ENCODE data around the gene FIG4.
"Not testable (repeated sequence)": the region's sequence is repeated elsewhere in the genome, so short reads cannot be mapped to it uniquely, and the experiment has no call there.

Gene FIG4

DNA sequence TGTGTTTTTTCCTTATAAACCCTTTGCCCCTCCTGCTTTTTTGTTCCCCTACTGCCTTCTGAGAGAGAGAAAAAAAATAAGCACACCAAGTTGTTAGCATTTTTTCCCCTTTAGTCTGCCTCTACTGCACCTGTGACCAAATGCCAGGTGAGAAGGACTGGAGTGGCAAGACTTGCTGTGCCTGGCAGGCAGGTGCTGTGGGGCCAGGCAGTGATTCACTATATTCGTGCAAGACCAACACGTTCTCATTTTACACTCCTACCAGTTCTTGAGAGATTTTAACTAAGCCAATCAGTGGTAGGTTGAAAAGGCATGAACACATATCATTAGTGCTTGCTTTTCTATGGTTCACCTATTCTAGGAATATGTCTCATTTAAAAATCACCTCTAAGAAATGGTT, 109.7 kb downstream of the FIG4 start:
- no peak for DNase-seq

DNA sequence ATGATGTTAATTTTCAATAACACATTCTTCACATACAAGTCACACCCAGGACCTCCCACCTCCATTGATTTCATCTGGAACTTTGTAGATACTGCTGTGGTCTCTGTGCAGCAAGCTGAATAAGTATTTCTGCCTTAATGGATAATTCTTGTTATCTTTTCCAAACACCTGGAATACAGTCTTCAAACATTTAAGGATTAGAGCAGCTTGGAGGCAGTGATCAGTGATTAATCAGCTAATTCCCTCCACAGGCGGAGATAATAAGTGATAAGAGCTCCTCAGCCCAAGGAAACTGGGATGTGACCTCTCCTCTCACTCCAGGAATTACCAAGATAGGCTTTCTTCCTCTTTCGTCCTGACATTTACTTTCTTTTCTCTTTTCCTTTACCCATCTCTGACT, 110.7 kb downstream of the FIG4 start:
- DNase-seq, result no peak

DNA sequence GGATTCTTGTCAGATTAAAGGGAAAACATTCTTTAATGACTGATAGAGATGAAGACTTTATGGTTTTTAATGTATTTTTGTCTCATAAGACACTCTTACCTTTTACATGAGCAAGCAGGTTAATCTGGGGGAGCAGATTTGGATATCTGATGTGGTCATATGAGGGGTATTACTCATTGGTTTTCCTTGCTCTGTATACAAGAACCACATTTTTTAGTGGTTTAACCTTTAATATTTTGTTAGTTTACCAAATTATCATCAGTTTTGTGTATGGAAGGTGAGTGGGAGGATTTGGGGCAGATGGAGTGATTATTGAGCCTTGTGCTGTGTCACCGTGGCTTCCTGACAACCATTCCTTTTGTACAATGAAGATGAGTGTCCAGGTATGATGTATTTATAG, 112.9 kb downstream of the FIG4 start:
- DNase-seq, result no peak

DNA sequence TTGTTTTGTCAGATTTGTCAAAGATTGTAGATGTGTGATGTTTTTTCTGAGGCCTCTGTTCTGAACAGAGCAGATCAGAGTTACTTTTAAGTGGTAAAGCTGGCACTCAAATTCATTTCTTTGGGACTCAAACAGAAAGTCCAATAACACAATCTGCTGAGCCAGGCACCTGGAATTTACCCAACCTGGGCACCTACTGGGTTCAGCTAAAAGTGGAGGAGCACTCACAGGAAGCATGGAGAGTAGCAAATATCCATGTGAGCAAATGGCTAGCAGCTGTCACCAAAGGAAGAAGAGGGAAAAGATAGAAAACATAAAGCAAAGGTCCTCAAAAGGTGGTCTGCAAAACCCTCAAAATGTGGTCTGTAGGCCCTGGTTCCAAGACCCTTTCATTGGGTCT, 116.8 kb downstream of the FIG4 start:
- no peak for DNase-seq

DNA sequence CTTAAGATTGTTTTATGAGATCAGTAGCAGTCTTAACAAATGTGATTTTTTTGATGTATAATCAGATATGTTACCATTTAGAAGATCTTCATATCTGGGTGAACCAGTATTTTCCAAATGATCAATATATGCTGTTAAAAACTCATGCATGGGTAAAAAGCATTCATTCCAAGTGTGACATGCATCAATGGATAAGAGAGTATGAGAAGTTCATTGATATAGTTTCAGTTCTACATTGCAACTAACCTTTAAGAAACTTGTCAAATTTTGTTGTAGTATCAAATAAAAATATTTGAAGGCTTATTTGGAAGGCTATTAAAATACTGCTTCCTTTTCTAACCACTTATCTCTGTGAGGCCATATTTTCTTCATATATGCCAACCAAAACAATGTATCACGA, 117.7 kb downstream of the FIG4 start:
- no peak for DNase-seq

DNA sequence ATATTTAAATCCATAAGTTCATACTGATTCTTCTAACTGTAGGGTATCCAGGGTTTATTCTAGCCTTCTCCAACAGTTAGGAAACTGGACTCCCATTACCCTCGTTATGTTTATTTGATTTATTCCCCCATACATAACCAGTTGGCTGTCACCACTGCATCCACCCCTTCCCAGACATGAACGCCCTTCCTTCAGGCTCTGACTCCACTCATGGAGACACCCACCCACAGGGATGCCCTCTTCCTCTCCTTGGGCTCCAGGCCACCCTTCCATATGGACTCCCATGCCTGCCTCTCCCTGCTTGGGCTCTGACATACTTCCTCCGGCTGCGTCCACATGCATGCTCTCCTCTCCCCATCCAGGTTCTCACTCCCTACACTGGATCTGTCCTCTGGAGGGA, 124.0 kb downstream of the FIG4 start:
- DNase-seq, result no peak

DNA sequence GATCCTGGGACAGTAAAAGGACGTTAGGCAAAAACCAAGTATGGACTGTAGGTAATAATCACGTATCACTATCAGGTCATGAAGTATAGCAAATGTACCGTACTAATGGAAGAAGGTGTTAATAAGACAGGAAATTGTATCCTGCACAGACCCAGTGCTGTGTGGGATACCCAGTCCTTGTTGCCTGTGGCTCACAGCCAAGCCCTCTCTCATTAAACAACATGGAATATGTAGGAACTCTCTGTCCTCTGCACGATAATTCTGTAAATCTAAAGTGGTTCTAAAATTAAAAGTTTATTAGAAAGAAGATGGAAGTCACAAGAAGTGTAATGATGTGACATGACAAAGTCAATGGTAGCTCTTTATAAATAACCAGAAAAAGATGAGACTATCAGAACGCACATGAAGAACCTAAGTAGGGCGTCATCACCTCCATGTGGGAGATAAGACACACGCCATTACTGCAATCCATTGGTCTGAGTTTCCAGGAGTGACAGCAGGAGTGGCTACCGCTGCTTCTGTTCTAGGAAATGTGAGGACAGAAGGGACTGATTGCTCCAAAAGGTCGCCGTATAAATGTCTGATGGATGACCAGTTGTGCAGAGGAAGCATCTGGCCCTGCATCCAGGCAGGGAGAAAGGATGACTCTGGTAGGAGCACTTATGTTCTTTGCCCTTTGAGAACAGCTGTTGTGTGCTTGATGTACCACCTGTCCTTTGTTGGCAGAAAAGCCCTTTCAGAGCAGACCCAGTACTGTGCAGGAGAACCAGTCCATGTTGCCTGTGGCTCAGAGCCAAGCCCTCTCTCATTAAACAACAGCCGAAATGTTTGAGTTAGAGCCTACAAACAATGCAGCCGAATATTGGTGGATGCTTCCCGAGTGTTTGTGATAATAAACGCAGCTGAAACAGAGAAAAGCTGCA, 125.6 kb downstream of the FIG4 start:
- no peak for DNase-seq

DNA sequence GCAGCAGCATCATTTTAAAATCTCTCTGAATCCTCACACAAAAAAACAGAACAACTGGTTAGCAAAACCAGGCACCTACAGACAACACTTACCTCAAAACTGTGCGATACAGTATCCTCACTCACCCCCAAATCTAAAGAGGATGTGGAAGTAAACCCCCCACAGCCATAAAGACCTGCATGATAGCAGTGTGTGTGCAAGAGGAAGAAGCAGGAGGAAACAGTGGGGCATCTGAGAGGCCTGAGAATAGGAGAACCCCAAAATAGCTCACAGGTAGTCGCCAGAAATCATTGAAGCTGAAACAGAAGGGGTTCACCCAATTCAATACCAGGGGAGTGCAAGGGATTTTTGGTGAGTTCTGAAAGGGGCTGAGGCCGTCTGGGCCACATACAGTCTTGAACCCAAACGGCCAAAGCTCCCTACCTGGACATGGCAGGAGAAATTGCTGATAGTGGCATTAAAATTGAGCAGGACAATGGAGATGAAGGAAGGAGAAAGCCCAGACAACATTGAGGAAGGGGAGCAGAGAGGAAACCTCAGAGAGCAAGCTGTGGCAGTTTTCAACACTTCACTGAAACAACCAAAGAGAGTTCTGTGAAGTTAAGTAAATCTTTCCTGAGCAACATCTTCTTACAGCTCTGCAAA, 129.7 kb downstream of the FIG4 start:
- no peak for DNase-seq

DNA sequence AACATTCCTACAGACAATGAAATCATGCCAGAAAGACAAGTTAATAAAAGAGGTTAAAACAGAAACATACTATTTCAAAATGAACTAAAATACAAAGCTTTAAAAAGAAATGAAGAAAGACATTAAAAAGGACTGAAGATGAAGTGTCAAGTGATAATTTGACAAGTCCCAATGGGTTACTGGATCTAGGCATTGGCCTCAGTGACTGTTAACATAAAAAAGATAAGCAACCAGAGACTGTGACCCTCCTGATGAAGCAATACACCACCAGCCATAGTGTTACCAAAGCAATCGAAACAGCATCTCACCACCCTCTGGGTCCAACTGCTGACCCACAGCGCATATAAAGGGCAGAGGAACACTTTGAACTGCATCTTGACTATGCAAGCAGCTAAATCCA, 130.3 kb downstream of the FIG4 start:
- DNase-seq, result no peak

DNA sequence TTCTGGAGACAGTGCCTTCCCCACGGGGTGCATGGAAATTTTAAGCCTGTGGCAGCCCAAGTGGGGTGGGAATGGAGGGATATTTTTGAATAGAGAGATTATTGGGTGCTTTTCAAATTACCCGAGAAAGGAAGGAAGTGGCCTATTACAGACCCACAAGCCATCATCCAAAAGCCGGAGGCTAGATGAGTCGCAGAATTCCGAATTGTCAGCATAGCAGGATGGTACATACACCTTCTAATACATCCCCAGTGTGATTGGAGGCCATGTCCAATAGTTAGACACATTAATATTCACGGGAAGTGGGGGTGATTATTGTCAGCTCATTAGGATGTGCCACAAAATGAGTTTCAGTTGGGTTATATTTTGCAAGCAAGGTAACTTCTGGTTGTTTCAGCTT, 133.0 kb downstream of the FIG4 start:
- no peak for DNase-seq

DNA sequence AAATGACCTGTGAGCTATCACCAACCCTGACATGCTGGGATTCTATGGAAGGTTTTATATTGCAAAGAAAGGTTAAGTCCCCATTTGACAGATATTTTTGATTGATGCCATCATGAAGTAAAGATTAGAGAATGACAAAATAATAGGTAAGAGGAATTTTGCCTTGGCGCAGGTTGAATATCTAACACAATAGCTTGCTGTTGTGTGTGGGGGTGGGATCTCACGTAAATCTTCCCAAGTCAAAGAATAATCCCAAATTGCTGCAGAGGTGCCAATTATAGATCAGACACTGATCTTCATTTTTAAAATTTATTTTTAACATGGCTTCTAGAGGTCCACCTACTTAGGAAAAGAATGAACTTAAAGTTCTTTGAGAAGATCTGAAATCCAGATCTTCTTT, 135.5 kb downstream of the FIG4 start:
- no peak for DNase-seq

DNA sequence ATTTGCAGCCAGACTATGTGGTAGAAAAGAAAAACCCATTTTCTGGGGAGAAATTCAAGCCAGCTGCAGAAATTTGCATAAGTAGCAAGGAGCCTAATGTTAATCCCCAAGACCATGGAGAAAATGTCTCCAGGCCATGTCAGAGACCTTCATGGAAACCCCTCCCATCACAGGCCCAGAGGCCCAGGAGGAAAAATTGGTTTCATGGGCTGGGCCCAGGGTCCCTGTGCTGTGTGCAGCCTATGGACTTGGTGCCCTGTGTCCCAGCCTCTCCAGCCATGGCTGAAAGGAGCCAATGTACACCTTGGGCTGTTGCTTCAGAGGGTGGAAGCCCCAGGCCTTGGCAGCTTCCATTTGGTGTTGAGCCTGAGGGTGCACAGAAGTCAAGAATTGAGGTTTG, 140.3 kb downstream of the FIG4 start:
- not testable (repeated sequence) for DNase-seq

DNA sequence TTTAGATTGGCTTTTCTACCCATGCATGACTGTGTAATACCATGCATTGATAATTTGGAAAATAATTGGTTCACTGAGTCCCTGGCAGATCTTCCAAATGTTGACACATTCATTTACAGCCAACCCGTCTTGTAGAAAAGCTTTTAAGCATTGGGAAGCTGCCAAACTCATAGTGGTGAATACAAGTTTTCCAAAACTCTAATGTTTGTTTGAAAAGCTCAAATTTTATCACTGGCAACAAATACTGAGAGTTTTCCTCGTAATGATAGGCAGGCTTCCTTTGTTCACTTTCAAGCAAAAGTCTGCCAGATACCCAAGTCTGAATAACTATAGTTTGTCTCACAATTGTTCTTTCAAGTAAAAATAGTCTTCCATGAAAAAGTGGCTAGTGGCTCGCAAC, 143.0 kb downstream of the FIG4 start:
- no peak for DNase-seq

DNA sequence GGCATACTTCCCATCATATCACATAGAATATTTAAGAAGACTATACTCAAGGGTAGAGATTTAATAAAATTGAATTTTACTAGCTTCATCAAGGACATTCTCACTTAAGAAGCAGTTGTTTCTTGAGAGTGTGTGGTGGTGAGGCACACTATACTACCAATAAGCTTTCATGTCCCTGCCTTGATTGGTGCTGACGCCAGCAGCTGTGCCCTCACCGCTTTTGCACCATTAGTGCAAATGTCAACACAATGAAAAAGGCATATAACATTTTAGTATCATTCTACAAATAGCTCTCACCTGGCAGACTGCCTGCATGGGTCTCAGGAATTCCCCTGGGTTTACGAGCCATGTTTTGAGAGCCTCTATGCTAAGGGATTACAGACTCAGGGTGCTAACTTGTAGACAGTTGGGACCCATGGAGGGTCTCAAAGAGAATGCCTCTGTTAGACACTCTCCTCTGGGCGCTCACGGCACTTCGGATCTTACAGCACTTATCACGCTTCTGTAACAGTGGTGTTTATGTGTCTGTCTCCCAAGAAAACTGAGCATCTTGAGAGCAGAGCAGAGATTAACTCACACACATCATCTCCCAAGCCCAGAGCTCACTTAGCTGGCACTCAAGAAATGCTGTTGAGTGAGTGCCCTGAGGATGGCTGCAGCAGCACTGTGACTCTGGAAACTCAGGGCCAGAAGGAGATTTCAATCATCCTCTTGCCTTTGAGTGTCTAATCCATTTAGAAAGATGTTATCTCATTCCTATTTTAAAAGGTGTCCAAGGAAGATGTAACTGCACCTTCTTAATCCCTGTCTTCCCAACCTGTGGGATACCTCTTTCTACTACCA, 143.7 kb downstream of the FIG4 start:
- DNase-seq, result no peak

DNA sequence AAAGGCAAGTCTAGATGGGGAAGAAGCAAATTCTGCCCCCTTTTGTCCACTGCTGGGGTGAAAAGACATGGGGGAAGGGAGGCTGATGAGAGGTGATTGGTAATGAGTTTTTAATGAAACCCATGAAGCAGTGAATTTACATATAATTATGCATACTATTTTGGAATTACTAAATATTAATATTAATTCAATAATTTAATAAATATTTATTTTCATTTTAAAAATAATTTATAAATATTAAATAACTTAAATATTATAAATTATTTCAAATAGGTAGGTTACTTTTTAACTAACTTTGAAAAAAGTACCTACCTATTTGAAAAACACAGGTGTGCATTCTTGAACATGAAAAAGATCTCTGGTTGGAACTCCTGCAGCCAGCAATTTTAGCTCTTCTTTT, 148.9 kb downstream of the FIG4 start:
- no peak for DNase-seq

DNA sequence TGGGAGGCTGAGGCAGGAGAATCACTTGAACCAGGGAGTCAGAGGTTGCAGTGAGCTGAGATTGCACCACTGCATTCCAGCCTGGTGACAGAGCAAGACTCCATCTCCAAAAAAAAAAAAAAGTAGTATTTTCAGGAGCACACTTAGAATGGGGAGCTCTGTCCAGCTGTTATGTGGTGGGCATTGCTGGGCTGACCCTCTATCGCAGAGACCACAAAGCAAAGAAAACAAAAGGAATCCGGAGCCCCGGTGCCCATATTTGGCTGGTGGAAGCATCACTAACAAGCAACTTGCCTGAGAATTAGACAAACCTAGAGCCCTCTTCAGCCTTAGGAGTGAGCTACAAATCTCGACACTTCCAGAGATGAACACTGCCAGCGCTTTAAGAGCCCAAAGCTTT, 149.7 kb downstream of the FIG4 start:
- DNase-seq, result no peak

DNA sequence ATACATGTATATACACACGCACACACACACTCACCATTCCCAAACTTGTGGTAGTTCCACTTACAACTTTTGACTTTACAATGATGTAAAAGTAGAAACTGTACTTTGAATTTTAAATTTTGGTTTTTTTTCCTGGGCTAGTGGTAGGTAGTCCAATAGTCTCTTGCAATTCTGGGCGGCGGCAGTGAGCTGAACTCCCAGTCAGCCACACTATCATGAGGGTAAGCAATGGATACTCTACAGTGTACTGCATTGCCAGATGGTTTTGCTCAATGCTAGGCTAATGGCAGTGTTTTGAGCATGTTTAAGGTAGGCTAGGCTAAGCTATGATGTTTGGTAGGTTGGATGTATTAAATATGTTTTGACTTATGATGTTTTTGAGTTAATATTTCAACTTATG, 150.8 kb downstream of the FIG4 start:
- no peak for DNase-seq

DNA sequence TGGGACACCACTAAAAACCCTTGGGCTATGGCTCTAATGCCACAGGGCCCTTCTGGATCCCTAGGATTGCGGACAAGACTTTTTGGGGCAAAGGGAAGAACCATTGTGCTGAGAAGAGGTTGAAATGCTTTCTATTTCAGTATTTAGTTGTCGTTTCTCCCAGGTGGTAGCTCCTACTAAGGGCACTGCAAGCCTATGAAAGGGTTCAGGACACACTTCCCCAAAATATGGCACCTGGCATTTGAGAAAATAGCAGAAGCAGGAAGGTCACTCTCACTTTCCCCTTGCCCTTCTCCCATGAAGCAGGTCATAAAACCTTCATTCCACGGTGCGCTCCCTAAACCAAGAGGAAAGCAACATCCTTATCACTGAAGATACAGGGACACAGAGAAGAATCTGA, 161.6 kb downstream of the FIG4 start:
- no peak for DNase-seq

DNA sequence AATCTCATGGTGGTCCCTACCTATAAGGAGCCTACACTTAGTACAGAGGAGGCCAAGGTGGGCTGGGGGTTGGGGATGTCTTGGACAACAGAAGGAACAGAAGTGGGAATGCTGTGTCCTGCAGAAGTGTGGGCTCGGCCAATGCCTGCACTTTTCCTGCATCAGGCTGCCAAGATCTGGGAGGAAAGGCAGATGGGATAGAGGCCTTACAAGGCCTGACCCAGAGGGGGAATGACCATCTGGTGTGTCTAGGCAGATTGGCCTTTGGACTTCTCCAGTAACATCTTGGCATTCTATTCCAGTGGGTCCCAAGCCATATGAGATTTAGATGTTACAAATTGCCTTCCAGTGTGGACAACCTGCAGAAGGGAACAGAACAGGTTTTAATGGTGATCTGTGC, 162.3 kb downstream of the FIG4 start:
- DNase-seq, result no peak

DNA sequence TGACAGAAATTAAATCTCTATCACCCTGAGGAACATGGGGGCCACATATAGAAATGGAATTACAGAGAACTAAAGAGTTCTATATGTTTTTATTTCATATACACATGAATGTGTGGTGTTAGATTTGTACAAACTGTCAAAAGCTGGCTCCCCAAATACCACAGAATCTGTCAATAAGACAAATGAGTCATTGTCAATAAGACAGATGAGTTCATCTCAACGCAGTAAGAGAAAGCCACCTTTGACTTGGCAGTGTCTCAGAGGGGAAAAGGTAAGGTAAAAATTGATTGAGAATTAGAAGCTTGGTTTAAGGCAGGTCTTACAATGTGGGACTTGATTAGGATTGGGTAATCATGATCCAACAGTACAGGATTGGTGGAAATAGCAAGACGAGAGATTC, 162.9 kb downstream of the FIG4 start:
- DNase-seq, result no peak

DNA sequence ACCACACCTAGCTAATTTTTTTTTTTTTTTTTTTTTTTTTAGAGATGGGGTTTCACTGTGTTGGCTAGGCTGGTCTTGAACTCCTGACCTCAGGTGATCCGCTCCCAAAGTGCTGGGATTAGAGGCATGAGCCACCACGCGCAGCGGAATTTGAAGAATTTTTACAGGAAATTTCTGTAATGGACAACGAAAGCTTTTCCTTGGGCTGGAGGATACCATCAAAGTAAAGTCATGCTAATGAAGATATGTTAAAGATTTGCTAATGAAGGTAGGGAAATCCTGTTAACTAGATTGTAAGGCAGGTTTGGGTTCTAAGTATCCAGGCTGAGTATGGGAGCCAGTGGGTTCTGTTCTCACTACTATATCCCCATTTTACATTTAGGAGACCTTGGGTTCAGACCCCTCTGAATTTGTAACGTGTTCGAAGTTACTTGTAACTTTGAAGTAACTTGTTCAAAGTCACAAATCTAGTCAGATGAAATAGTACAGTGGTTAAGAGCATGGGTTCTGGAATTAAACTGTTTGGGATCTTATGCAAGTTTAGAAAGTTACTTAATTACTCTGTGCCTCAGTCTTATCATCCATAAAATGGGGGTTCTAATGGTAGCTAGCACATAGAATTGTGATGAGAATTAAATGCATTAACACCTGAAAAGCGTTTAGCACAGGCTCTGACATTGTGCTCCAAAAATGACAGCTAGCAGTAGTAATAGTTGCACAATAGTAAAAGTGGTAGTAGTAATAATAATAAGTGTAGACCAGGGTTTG, 163.6 kb downstream of the FIG4 start:
- DNase-seq, result no peak

DNA sequence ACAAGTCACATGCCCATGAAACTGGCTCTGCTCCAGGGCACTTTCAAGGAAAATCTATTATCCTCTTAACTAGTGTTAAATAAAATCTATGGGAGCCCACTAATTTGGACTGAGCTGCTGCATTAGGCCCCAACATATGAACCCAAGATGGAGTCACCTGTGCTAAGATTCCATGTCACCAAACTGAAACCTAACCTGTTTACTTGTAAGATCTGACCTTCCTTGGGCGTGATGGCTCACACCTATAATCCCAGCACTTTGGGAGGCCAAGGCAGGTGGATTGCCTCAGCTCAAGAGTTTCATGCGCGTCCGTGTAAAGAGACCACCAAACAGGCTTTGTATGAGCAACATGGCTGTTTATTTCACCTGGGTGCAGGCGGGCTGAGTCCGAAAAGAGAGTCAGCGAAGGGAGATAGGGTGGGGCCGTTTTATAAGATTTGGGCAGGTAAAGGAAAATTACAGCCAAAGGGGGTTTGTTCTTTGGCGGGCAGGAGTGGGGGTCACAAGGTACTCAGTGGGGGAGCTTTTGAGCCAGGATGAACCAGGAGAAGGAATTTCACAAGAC, 164.5 kb downstream of the FIG4 start:
- DNase-seq, result not testable (repeated sequence)

DNA sequence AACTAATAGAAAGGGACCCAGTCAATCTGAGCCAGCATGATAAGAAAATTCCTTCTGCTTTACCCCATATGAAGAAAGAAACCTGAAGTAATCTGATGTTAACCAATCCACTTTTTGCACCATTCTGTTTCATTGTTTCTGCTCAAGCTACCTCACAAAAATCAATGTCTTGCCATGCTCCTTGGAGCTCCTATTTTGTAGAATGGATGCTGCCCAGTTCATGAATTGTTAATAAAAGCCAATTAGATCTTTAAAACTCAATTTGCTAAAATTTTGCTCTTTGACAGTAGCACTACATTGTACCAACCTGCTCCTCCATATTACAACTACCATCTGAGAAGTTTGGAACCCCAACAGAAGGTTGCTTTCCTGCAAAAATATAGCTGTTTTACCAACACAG, 170.8 kb downstream of the FIG4 start:
- DNase-seq, result no peak
